Amygdala (tissue), 56 donors: ENCODE results near the gene NEAT1.
"Not testable (repeated sequence)": the region's sequence is repeated elsewhere in the genome, so short reads cannot be mapped to it uniquely, and the experiment has no call there.

Experiments used
- DNase-seq, 56 donors: peaks; one replicate each; lab custom pipeline; 2025; lab: John Stamatoyannopoulos, UW

NEAT1 gene

DNA sequence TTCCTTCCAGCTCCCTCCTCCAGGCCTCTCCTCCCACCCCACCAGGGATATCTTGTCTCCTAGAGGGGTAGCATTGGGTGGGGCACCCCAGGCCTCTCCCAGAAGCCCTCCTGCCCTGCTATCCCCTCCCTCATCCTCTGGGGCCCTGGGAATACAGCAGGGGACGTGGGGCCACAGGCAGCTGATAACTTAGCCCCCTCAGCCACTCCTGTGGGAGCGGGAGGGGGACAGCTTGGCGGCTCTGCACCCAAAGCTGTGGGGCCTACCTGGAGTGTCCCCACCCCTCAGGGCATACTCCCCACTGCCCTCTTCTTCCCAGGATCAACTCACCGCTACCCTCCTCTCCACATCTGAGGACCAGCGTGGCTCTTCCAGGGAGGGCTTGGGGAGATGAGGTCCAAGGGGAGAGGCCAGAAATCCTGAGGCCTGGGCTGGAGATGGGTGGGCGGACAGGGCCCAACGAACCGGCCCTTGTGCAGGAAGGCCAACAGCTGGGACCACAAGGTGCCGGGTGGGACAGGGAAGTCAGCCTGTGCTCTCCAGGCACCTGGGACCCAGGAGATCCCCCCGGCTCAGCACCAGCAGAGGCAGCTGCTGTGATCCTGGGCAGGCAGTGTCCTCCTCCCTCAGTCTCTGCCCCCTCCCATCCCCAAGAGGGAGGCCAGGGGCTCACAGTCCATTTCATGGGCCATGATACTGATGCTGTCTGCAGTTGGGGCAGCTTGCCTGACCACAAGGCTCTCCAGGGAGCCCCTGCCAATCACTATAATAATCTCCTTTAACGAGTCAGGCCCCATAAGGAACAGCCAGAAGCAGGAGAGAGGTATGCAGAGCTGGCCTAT lies 23.2 kb downstream of the NEAT1 start:
- DNase-seq = no peak

DNA sequence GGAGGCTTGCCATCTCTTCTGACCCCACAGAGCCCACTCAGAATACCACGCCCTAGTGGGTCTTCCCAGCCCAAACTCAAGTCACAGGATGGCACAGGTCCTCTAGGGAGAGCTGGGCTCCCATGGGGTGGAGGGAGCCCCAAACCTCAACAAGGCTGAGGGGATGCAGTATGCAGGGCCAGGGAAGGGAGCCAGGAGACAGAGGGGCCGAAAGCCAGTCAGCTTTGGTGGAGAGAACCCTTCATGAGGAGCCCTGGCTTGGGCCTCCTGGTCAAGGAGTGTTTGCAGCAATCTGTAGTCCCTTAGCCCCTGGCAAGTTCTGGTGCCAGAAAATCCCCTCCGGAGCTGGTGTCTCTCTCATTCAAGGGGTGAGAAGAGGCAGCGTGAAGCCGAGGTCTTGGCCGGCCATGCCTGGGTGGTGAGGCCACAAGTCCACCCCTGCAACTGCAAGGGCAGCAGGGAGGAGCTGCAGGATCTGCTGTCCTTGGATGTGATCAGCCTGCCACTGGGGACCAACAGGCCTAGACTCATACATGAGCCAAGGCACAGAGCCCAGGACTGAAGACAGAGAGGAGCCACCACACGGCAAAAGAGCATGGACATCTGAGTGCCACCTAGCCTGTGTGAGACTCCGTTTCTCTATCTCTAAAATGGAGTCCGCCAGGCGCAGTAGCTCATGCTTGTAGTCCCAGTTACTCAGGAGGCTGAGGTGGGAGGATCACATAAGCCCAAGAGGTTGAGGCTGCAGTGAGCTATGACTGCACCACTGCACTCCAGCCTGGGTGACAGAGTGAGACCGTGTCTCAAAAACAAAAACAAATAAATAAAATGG lies 24.1 kb downstream of the NEAT1 start:
- DNase-seq = peak in 1 of 56 donors; percentile 37

DNA sequence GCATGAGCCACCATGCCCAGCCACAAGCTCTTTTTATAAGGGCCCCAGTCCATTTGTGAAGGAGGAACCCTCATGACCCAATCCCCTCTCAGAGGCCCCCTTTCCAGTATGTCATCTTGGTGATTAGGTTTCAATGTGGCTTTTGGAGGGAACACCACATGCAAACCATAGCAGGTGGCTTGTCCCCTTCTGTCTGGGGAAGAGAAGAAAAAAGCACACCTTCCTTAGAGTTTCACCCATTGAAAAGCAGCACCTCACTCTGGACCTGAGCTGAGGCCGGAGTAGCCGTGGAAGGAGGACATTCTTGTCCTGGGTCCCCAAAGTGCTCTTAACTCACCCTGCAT lies 25.4 kb downstream of the NEAT1 start:
- DNase-seq = no peak

DNA sequence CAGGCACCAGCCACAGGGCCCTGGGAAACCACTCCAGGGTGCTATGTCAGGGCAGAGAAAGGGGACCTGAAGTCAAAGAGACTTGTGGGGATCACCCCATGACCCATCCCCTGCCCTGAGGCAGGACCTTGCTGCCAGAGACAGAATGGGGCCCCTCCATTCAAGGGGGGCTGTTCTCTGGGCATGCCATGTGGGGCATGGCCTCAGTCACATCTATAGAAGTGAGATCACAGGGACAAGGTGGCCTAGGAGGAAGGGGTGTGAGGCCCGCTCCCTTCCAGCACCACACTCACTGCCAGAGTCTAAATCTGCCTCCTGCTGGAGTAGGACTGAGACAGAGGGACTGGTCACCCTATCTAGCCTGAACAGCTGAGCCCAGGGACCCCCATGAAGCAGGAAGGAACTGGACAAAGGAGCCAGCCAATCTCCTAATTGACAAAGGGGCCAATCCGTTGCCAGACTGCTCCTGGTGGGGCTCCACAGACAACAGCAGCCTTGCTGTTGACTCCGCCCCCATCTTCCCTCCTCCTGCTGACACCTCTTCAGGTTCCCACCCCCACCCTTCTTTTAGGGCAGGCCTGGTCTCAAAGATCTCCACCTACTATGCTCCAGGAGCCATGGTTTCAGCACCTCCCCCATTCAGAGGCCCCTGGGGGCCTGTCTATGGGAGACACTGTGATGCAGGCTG lies 26.0 kb downstream of the NEAT1 start:
- no peak for DNase-seq

DNA sequence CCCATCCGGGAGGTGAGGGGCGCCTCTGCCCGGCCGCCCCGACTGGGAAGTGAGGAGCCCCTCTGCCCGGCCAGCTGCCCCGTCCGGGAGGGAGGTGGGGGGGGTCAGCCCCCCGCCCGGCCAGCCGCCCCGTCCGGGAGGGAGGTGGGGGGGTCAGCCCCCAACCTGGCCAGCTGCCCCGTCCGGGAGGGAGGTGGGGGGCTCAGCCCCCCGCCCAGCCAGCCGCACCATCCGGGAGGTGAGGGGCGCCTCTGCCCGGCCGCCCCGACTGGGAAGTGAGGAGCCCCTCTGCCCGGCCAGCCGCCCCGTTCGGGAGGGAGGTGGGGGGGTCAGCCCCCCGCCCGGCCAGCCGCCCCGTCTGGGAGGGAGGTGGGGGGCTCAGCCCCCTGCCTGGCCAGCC lies 28.7 kb downstream of the NEAT1 start:
- not testable (repeated sequence) for DNase-seq

DNA sequence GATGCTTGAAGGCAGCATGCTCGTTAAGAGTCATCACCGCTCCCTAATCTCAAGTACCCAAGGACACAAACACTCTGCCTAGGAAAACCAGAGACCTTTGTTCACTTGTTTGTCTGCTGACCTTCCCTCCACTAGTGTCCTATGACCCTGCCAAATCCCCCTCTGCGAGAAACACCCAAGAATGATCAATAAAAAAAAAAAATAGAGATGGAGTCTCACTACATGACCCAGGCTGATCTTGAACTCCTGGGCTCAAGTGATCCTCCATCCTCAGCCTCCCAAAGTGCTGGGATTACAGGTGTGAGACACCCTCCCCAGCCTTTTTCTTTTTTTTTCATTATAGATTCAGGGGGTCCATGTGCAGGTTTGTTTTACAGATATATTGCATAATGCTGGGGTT lies 29.7 kb downstream of the NEAT1 start:
- not testable (repeated sequence) for DNase-seq

DNA sequence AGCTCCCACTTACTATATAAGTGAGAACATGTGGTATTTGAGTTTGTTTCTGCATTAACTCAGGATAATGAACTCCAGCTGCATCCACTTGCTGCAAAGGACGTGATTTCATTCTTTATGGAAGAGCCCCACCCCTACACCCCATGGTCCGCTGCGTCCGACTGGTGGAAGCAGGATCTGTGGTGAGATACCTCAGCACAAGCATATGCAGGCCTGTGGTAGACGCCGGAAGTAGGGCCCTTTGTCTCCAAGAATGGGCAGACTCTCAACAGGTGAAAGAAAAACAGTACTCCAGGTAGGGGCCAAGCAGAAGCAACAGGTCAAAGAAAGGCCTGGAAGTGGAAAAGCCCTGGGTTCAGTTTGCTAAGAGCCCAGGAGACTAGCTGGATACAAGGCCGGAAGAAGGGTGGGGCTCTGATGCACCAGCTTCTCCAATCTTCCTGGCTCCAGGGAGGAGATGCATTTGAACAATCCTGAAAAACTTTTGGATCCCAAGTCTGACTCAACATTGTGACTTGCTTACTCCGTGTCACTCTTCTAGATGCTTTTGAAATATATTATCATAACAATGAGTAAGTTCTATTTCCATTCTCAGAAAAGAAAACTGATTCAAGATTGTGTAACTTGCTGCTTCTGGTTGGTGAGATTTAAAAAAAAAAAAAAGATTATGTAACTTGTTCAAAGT lies 30.4 kb downstream of the NEAT1 start:
- no peak for DNase-seq

DNA sequence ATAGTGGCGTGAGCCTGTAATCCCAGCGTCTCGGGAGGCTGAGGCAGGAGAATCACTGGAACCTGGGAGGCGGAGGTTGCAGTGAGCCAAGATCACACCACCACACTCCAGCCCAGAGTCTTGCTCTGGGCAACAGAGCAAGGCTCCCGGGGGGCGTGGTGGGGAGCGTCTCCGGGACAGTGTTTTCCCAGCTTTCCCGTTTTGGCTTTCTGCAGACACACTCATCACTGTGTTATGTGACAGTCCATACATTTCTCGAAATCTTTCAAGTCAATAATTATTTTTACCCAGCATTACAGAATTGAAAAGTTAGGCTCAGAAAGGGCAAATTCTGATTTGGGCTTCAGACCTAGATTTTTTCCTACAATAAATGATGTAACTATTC lies 31.7 kb downstream of the NEAT1 start:
- DNase-seq = no peak

DNA sequence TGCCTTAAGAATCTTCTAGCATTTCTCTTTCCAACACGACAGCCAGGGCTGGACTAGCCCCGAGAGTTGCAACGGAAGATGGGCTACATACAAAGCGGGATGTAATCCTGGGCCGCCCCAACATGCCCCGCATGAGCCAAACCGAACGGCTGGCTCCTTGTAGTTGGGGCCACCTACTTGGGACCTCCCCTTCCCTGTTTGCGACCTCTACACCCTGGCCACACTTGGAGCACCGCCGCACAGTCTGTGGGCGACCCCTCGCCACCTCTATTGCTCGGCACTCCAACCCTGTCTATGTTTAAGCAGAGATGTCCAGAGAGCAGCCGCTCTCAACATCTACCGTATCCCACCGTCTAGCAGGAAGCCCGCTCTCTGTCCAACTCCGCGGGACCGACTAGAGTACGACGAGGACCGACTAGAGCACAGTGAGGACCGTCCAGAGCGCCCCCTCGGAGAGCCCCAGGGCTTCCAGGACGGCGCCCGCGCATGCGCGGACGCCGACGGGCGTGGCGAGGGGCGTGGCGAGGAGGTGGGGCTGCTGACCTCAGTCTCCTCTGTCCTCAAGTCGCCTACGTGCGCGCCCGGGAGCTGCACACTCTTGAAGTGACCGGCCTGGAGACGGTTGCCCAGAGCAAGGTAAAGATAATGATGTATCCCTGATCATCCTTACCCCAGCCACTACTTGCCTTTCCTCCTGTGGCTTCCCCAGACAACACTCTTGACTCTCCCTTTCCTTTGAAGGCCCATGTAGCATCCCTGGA lies 32.3 kb downstream of the NEAT1 start:
- peak in 55 of 56 donors; percentile 31 to 90 (median 74) for DNase-seq

DNA sequence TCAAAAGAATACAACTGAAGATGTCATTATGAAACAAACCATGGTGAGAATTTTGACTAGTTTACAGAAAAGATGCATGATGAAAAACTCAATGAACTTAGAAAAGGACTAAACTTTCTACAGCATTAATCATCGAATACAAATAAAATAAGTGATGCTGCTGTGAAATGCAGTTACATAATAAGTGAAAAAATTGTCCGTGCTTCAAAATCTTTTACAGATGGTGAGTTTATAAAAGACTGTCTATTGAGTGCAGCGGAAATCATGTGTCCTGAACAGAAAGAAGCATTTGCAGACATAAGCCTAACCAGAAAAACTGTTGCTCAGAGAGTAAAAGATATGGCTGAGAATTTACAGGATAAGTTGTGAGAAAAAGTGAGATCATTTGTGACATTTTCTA lies 33.8 kb downstream of the NEAT1 start:
- DNase-seq = no peak

DNA sequence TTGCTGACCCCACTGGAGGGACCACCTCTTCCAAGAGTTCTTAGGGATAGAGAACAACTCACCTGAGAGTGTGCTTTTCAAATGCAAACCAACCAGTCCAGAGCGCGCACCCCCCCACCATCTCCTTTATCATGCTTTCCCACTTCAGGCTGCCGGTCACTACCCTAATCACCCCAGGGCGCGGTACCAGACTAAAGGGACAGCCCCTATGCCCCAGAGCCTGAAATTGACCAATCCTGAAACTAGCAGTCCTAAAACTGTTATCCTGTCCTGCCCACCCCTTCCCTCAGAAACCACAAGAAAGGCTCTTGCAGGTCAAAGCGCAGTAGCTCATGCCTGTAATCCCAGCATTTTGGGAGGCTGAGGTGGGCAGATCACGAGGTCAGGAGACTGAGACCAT lies 37.0 kb downstream of the NEAT1 start:
- DNase-seq = no peak

DNA sequence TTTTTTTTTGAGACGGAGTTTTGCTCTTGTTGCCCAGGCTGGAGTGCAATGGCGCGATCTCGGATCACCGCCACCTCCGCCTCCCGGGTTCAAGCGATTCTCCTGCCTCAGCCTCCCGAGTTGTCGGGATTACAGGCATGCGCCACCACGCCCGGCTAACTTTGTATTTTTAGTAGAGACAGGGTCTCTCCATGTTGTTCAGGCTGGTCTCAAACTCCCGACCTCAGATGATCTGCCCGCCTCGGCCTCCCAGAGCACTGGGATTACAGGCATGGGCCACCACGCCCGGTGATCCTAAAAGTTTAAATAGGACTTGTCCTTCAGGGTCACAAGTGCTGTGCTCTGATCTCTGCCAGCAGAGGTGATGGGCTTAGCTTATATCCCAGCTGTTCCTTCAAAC lies 42.9 kb downstream of the NEAT1 start:
- DNase-seq = not testable (repeated sequence)

DNA sequence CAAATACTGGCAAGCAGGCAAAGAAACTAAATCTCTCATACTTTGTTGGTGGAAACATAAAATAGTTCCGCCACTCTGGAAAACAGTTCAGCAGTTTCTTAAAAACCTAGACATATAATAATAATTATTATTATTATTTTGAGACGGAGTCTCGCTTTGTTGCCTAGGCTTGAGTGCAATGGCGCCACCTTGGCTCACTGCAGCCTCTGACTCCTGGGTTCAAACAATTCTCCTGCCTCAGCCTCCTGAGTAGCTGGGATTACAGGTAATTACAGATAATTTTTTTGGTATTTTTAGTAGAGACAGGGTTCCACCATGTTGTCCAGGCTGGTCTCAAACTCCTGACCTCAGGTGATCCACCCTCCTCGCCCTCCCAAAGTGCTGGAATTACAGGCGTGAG lies 44.7 kb downstream of the NEAT1 start:
- not testable (repeated sequence) for DNase-seq

DNA sequence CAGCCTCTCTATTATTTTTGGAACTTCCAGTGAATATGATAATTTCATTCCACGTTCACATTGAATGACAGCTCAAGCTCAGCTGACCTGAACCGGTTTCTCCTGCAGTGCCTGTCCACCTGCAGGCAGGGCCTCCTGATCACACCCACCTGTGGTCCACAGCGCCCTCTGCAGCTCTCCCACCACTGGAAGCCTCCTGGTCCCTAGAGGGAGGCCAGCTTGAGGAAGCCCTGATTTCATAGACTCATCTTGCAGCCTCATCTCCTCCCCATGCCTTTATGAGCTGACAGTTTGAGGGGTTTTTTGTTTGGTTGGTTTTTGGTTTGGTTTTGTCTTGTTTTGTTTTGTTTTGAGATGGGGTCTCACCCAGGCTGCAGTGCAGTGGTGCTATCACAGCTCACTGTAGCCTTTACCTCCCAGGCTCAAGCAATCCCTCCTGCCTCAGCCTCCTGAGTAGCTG lies 46.3 kb downstream of the NEAT1 start:
- DNase-seq = peak in 8 of 56 donors; percentile 7 to 46 (median 22)

DNA sequence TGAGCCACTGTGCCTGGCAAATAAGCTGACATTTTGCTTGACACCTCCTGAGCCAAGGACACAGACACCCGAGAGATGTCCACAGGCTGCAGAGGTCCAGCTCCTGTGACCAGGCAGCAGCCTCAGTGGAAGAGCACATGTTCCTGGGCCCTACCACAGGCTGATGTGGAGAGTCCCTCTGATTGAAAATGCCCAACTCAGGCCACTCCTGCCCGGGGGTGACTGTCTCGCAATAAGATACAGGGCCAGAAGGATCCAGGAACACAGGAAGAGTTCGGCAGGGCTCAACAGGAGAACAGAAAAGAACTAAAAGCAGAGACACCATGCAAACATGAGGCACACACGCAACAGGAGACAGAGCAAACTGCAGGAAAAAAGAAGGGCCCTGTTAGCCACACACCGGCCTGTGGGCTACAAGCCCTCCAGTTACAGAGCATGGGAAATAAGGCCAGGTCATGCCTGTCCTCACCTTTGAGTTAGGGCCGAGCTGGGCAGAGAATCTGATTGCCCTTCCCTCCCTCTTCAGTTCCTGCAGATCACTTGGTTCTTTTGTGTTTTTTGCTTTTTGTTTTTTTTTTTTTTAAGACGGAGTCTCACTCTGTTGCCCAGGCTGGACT lies 47.9 kb downstream of the NEAT1 start:
- DNase-seq = no peak

DNA sequence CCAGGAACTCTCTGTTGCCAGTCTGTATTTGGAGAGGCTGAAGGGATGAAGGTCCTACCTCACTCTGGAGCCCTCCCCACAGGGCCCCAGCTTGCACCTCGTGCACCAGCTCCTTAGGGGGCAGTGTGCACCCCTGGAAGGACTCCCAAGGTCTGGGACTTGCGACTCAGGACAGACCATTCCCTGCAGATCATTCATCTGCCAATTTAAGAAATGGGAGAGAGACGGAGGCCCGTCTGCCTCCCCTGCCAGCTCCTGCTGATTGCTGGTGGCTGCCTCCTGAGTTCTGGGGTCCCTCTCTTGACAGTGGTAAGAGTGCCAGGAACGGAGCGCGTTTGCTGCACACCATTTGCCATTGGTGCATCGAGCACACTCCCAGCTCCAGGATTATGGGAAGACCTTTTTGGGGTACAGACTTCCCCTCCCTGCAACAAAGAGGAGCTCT lies 48.9 kb downstream of the NEAT1 start:
- DNase-seq = peak in 38 of 56 donors; percentile 20 to 77 (median 46)

DNA sequence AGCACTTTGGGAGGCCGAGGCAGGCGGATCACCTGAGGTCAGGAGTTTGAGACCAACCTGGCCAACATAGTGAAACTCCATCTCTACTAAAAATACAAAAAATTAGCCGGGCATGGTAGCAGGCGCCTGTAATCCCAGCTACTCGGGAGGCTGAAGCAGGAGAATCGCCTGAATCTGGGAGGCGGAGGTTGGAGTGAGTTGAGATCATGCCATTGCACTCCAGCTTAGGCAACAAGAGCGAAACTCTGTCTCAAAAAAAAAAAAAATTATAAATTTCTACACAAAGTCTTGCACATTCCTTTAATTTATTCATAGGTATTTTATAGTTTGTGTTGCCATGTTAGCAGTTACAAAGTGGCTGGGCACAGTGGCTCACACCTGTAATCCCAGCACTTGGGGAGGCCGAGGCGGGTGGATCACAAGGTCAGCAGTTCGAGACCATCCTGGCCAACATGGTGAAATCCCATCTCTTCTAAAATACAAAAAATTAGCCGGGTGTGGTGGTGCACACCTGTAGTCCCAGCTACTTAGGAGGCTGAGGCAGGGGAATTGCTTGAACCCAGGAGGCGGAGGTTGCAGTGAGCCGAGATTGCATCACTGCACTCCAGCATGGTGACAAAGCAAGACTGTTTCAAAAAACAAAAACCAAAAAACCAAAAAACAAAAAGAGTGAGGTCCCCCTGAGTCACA lies 50.1 kb downstream of the NEAT1 start:
- not testable (repeated sequence) for DNase-seq

DNA sequence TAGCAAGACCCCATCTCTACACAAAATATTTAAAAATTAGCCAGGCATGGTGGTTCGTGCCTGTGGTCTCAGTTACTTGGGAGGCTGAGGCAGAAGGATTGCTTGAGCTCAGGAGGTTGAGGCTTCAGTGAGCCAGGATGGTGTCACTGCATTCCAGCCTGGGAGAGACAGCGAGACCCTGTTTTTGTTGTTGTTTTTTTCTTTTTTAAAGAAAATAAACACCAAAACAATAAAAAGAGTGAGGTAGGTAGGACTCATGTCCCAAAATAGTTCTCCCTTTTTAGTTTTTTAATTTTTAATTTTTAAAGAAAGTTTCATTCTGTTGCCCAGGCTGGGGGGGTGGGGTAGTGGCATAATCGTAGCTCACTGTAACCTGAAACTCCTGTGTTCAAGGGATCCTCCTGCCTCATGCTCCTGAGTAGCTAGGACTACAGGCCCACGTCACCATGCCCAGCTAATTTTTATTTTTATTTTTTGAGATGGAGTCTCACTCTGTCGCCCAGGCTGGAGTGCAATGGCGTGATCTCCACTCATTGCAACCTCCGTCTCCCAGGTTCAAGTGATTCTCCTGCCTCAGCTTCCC lies 50.8 kb downstream of the NEAT1 start:
- DNase-seq = no peak
